A549 (cell line): ENCODE data around the gene DOK4. TPM values are rescaled to one million over a fixed set of nuclear protein-coding genes. Genes with fewer than 3 reads are reported as not detected.

ENCODE experiments used
- ATAC-seq, 2 experiments: fragments of 200-7000 bp in 1 of 2; fragments of >200 bp in 1 of 2; cut with Nextera tagmentation in 1 of 2; cut with Tn5 transposase in 1 of 2; 3 replicates each; pipeline versions ENCODE4 v1.8.0 to v1.9.1; 2018 to 2020; ENCODE audit warnings: mild to moderate bottlenecking in 1 of 2, moderate library complexity in 1 of 2
- CTCF ChIA-PET: fragments of 300-600 bp; sonication (Branson Sonifier 250); formaldehyde crosslinking; extraction: SDS; loops from one replicate; lab custom pipeline; 2021; ENCODE audit warnings: antibody characterized with exemption, inconsistent platforms; lab: Yijun Ruan, JAX
- POLR2A ChIA-PET: fragments of 350-600 bp; formaldehyde crosslinking; extraction: SDS; loops from one replicate; lab custom pipeline; 2021; ENCODE audit warnings: antibody characterized with exemption, inconsistent platforms; lab: Yijun Ruan, JAX
- DNase-seq, 2 experiments: peaks; one replicate each; pipeline versions ENCODE4 v3.0.0 to v3.0.0-alpha.2; 2011 to 2016; ENCODE audit warnings: low read depth in 1 of 2, low spot score in 1 of 2
- FAIRE-seq: peaks from 2 replicates; lab custom pipeline; 2011; peaks lifted over from hg19 to GRCh38; lab: Jason Lieb, UNC
- H3K27ac ChIP-seq, 2 experiments: fragments of >200 bp; sonication (Bioruptor Twin); formaldehyde crosslinking; 3 replicates each; pipeline ENCODE4 v1.5.1; 2016 to 2017
- H3K4me1 ChIP-seq: fragments of >200 bp; sonication (Bioruptor Twin); formaldehyde crosslinking; 3 replicates; pipeline ENCODE4 v1.6.1; 2016
- H3K4me2 ChIP-seq: fragments of >200 bp; sonication (Bioruptor Twin); formaldehyde crosslinking; 3 replicates; pipeline ENCODE4 v1.6.1; 2016
- H3K4me3 ChIP-seq: fragments of >200 bp; sonication (Bioruptor Twin); formaldehyde crosslinking; 3 replicates; pipeline ENCODE4 v1.5.1; 2016
- H3K9me3 ChIP-seq: fragments of >200 bp; sonication (Bioruptor Twin); formaldehyde crosslinking; 3 replicates; pipeline ENCODE4 v1.6.1; 2016
- ATOH8 ChIP-seq: fragments of 250-450 bp; sonication (Bioruptor Pico); IDR thresholded peaks from 2 replicates; pipeline ENCODE4 v1.5.0; 2020; ENCODE audit warnings: low read depth, mild to moderate bottlenecking, moderate library complexity
- BCL3 ChIP-seq: fragments of >200 bp; sonication (Bioruptor Twin); formaldehyde crosslinking; IDR thresholded peaks from 3 replicates; pipeline ENCODE4 v1.6.1; 2016
- BHLHE40 ChIP-seq: IDR thresholded peaks from 2 replicates; pipeline ENCODE4 v1.6.1; 2012; ENCODE audit warnings: low read depth, low read length, inconsistent platforms
- CBX2 ChIP-seq: fragments of 200-600 bp; sonication (generic); IDR thresholded peaks from 2 replicates; pipeline ENCODE4 v1.6.1; 2016; ENCODE audit warnings: low read depth, mild to moderate bottlenecking, borderline replicate concordance
- CHD2 ChIP-seq: fragments of 150-350 bp; IDR thresholded peaks from 2 replicates; pipeline ENCODE4 v1.6.1; 2014; ENCODE audit warnings: low read length; ENCODE audit not compliant: partially characterized antibody
- CHD4 ChIP-seq: fragments of 200-600 bp; sonication (generic); IDR thresholded peaks from 2 replicates; pipeline ENCODE4 v1.6.1; 2016; ENCODE audit warnings: antibody characterized with exemption, mild to moderate bottlenecking, borderline replicate concordance
- E2F6 ChIP-seq: IDR thresholded peaks from 2 replicates; pipeline ENCODE4 v1.6.1; 2012; ENCODE audit warnings: low read depth, borderline replicate concordance
- ELK1 ChIP-seq: fragments of 150-350 bp; IDR thresholded peaks from 2 replicates; pipeline ENCODE4 v1.6.1; 2014; ENCODE audit warnings: low read depth, mild to moderate bottlenecking, low read length
- EP300 ChIP-seq, 2 experiments: fragments of >200 bp; sonication (Bioruptor Twin); formaldehyde crosslinking; IDR thresholded peaks; 2 replicates in 1 of 2; 3 replicates in 1 of 2; pipeline ENCODE4 v1.6.1; 2016 to 2017
- ESRRA ChIP-seq: fragments of 150-350 bp; IDR thresholded peaks from 2 replicates; pipeline ENCODE4 v1.6.1; 2014; ENCODE audit warnings: mild to moderate bottlenecking, low read length, borderline replicate concordance
- HDAC2 ChIP-seq: fragments of 200-600 bp; sonication (generic); IDR thresholded peaks from 2 replicates; pipeline ENCODE4 v1.6.1; 2016
- HES2 ChIP-seq: fragments of >200 bp; sonication (Bioruptor Twin); formaldehyde crosslinking; IDR thresholded peaks from 2 replicates; pipeline ENCODE4 v1.6.1; 2016
- HEYL ChIP-seq: fragments of 250-450 bp; sonication (Bioruptor Pico); IDR thresholded peaks from 2 replicates; pipeline ENCODE4 v1.8.0; 2021; ENCODE audit warnings: mild to moderate bottlenecking, moderate library complexity
- JUN ChIP-seq, 2 experiments: fragments of >200 bp; sonication (Bioruptor Twin); formaldehyde crosslinking; IDR thresholded peaks; 2 replicates in 1 of 2; 3 replicates in 1 of 2; pipeline ENCODE4 v1.6.1; 2016 to 2017
- JUNB ChIP-seq: fragments of >200 bp; sonication (Bioruptor Twin); formaldehyde crosslinking; IDR thresholded peaks from 2 replicates; pipeline ENCODE4 v1.6.1; 2016
- KDM5A ChIP-seq: fragments of 200-600 bp; sonication (generic); IDR thresholded peaks from 2 replicates; pipeline ENCODE4 v1.6.1; 2016; ENCODE audit warnings: antibody characterized with exemption, mild to moderate bottlenecking
- MAFK ChIP-seq: fragments of 450-650 bp; IDR thresholded peaks from 2 replicates; pipeline ENCODE4 v1.6.1; 2014; ENCODE audit not compliant: partially characterized antibody
- MAX ChIP-seq: IDR thresholded peaks from 2 replicates; pipeline ENCODE4 v1.6.1; 2012
- NPAS2 ChIP-seq: fragments of 250-450 bp; sonication (Bioruptor Pico); IDR thresholded peaks from 2 replicates; pipeline ENCODE4 v1.8.0; 2022; ENCODE audit warnings: mild to moderate bottlenecking, moderate library complexity, borderline replicate concordance
- NR3C1 ChIP-seq: fragments of >200 bp; sonication (Bioruptor Twin); formaldehyde crosslinking; IDR thresholded peaks from 3 replicates; pipeline ENCODE4 v1.6.1; 2017
- POLR2A ChIP-seq: IDR thresholded peaks from 2 replicates; pipeline ENCODE4 v1.6.1; 2012; ENCODE audit warnings: mild to moderate bottlenecking, low read length
- RNF2 ChIP-seq: fragments of 200-600 bp; sonication (generic); IDR thresholded peaks from 2 replicates; pipeline ENCODE4 v1.6.1; 2016; ENCODE audit warnings: low read depth, mild to moderate bottlenecking, antibody characterized with exemption, moderate library complexity, borderline replicate concordance
- SMC3 ChIP-seq: fragments of >200 bp; sonication (Bioruptor Twin); formaldehyde crosslinking; IDR thresholded peaks from 3 replicates; pipeline ENCODE4 v1.6.1; 2018; ENCODE audit warnings: inconsistent platforms
- TFCP2L1 ChIP-seq: fragments of 250-450 bp; sonication (Bioruptor Pico); IDR thresholded peaks from 2 replicates; pipeline ENCODE4 v1.5.0; 2021; ENCODE audit warnings: mild to moderate bottlenecking
- TP53 ChIP-seq: fragments of 250-450 bp; sonication (Bioruptor Pico); IDR thresholded peaks from 2 replicates; pipeline ENCODE4 v1.5.0; 2021; ENCODE audit warnings: mild to moderate bottlenecking, moderate library complexity
- USF2 ChIP-seq: fragments of 450-650 bp; IDR thresholded peaks from 2 replicates; pipeline ENCODE4 v1.6.1; 2014; ENCODE audit warnings: antibody characterized with exemption
- ZFP36 ChIP-seq: fragments of 450-650 bp; IDR thresholded peaks from 2 replicates; pipeline ENCODE4 v1.6.1; 2014; ENCODE audit warnings: borderline replicate concordance; ENCODE audit not compliant: partially characterized antibody
- WGBS: methylation state at CpG from one replicate; pipeline ENCODE4 v1.1.6; 2017; ENCODE audit errors: missing lambda C conversion rate; 5-methylcytosine and 5-hydroxymethylcytosine counted together
- polyA plus RNA-seq, 4 experiments: library from polyadenylated mRNA; depleted of rRNA in 3 of 4; stranded (reverse); fragments of >200 nt; fragmentation: RNase III in 1 of 4; extraction: RNeasy Plus Mini Kit Qiagen cat#74134 plus additional on column Dnase treatment in 1 of 4; gene quantifications; 2 replicates in 3 of 4; 3 replicates in 1 of 4; pipeline ENCODE4 v1.2.3, GENCODE V29; 2011 to 2017

The DOK4 gene
- polyA plus RNA-seq, 2 of the 4 experiments (the other 2 are of a cell fraction), result 70.3 to 85.4 TPM

GRCh38 chr16:57498031-57498430 lies 11.7 kb upstream of the DOK4 start:
- Histone ChIP-seq H3K9me3 (no peaks in the 10 kb centered on the region), H3K4me3 (no peak overlapping the region), H3K4me2 (no peak overlapping the region), H3K4me1 (peaks cover 5% of the 10 kb centered on the region; the same call in 1 of the 3 replicates), H3K27ac (no peak overlapping the region)
- ChIA-PET POLR2A (no interaction called here), CTCF (interaction anchor here (0.6 to 22.0 kb wide), 2 partner anchors 24 to 150 kb away, joined by 5 to 194 read pairs; no protein-coding TSS in a partner anchor)
- FAIRE-seq, result no peak
- TF ChIP-seq CHD4 (no peak), SMC3 (no peak), RNF2 (no peak), TFCP2L1 (no peak), JUNB (no peak), ESRRA (no peak), CHD2 (no peak), MAX (no peak), JUN (IDR thresholded peaks at IDR 0.05) (no peak), KDM5A (no peak), NPAS2 (CRISPR knock-in tag) (no peak), EP300 (IDR thresholded peaks at IDR 0.05) (no peak)
- no peak for DNase-seq
- ATAC-seq, result no peak
- 67% methylated on average over 4 of the region's 4 CpGs for WGBS

GRCh38 chr16:57497121-57497520 lies 10.8 kb upstream of the DOK4 start:
- Histone ChIP-seq H3K9me3 (no peaks in the 10 kb centered on the region), H3K4me3 (no peak overlapping the region), H3K27ac (no peak overlapping the region), H3K4me2 (no peak overlapping the region), H3K4me1 (peaks cover under 1% of the 10 kb centered on the region; the same call in 1 of the 3 replicates)
- ChIA-PET CTCF (interaction anchor here (1.6 to 22.0 kb wide), 3 partner anchors 10 to 24 kb away, joined by 4 to 194 read pairs (median 8); no protein-coding TSS in a partner anchor), POLR2A (no interaction called here)
- no peak for TF ChIP-seq POLR2A
- no peak for TF ChIP-seq ZFP36
- TF ChIP-seq TP53 (CRISPR knock-in tag), result no peak
- TF ChIP-seq E2F6, result no peak
- TF ChIP-seq HEYL (CRISPR knock-in tag), result no peak
- no peak for TF ChIP-seq ELK1
- no peak for TF ChIP-seq MAFK
- 84% methylated on average over 13 of the region's 13 CpGs for WGBS
- FAIRE-seq (no peak), DNase-seq (no peak), ATAC-seq (no peak)

- no peak for TF ChIP-seq HDAC2
- TF ChIP-seq NR3C1, result no peak
- no peak for TF ChIP-seq HES2
- no peak for TF ChIP-seq ESRRA
- no peak for TF ChIP-seq ATOH8 (CRISPR knock-in tag)
- TF ChIP-seq TP53 (CRISPR knock-in tag), result no peak
- TF ChIP-seq BCL3, result no peak
- no peak for TF ChIP-seq KDM5A
- TF ChIP-seq CBX2, result no peak
- no peak for TF ChIP-seq USF2
- TF ChIP-seq BHLHE40, result no peak
- H3K4me1 ChIP-seq, result no peaks in the 10 kb centered on the region
- no peak overlapping the region for H3K4me3 ChIP-seq
- H3K27ac ChIP-seq, result no peak overlapping the region
- ATAC-seq, result no peak
- no peak for FAIRE-seq
- WGBS, result 82% methylated on average over 4 of the region's 4 CpGs
- POLR2A ChIA-PET, result no interaction called here
- CTCF ChIA-PET, result interaction anchor here (1.1 to 22.0 kb wide), 2 partner anchors 28 to 32 kb away, joined by 3 to 194 read pairs; partner anchors contain the start of gene POLR2C
- DNase-seq, result no peak
- no peaks in the 10 kb centered on the region for H3K9me3 ChIP-seq
- H3K4me2 ChIP-seq, result no peak overlapping the region
These were observed 7.5 kb upstream of the DOK4 start for GRCh38 chr16:57493767-57494166.
